ENCODE data around the gene ARMC7.
"Not testable (repeated sequence)": the region's sequence is repeated elsewhere in the genome, so short reads cannot be mapped to it uniquely, and the experiment has no call there.

The ARMC7 gene

GRCh38 chr17:75124041-75124818 lies 14.5 kb downstream of the ARMC7 start:
- Histone ChIP-seq H3K4me2 (ENCODE audit: low read length) (no peak overlapping the region), H3K27me3 (ENCODE audit: low read depth, low read length) (no peaks in the 10 kb centered on the region), H3K9ac (ENCODE audit: low read length) (no peak overlapping the region), H3K9me3 (ENCODE audit: insufficient read depth, low read length) (no peaks in the 10 kb centered on the region), H4K20me1 (ENCODE audit: insufficient read depth, low read length) (no peaks in the 10 kb centered on the region), H3K4me3 (ENCODE audit: low read length) (no peak overlapping the region), H3K4me1 (ENCODE audit: low read length) (peaks cover 7% of the 10 kb centered on the region), H3K79me2 (ENCODE audit: low read length) (no peaks in the 10 kb centered on the region), H3K36me3 (replicated peaks; ENCODE audit: low read depth, low read length) (peaks cover 5% of the 10 kb centered on the region), H3K27ac (ENCODE audit: low read length) (no peak overlapping the region), H2AFZ (ENCODE audit: low read depth, low read length) (no peak overlapping the region)
- TF ChIP-seq EZH2phosphoT487 (IDR thresholded peaks at IDR 0.05; ENCODE audit: low read depth), result no peak
- TF ChIP-seq, protein P1, sequence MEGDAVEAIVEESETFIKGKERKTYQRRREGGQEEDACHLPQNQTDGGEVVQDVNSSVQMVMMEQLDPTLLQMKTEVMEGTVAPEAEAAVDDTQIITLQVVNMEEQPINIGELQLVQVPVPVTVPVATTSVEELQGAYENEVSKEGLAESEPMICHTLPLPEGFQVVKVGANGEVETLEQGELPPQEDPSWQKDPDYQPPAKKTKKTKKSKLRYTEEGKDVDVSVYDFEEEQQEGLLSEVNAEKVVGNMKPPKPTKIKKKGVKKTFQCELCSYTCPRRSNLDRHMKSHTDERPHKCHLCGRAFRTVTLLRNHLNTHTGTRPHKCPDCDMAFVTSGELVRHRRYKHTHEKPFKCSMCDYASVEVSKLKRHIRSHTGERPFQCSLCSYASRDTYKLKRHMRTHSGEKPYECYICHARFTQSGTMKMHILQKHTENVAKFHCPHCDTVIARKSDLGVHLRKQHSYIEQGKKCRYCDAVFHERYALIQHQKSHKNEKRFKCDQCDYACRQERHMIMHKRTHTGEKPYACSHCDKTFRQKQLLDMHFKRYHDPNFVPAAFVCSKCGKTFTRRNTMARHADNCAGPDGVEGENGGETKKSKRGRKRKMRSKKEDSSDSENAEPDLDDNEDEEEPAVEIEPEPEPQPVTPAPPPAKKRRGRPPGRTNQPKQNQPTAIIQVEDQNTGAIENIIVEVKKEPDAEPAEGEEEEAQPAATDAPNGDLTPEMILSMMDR (IDR thresholded peaks at IDR 0.05; ENCODE audit: low read depth, low read length), result no peak

- Histone ChIP-seq H4K20me1 (ENCODE audit: insufficient read depth, low read length) (no peaks in the 10 kb centered on the region), H3K4me3 (ENCODE audit: low read length) (no peak overlapping the region), H3K4me1 (ENCODE audit: low read length) (peaks cover 7% of the 10 kb centered on the region), H3K36me3 (replicated peaks; ENCODE audit: low read depth, low read length) (peaks cover 11% of the 10 kb centered on the region), H3K9me3 (ENCODE audit: insufficient read depth, low read length) (no peaks in the 10 kb centered on the region), H3K4me2 (ENCODE audit: low read length) (no peak overlapping the region), H3K9ac (ENCODE audit: low read length) (no peak overlapping the region), H3K27ac (ENCODE audit: low read length) (no peak overlapping the region), H2AFZ (ENCODE audit: low read depth, low read length) (no peak overlapping the region), H3K27me3 (ENCODE audit: low read depth, low read length) (no peaks in the 10 kb centered on the region), H3K79me2 (ENCODE audit: low read length) (peaks cover under 1% of the 10 kb centered on the region; the same call in 1 of the 2 replicates)
- TF ChIP-seq, protein P1 (IDR thresholded peaks at IDR 0.05; ENCODE audit: low read depth, low read length), result no peak
- TF ChIP-seq EZH2phosphoT487 (IDR thresholded peaks at IDR 0.05; ENCODE audit: low read depth), result no peak
Observed at GRCh38 chr17:75124819-75125162, 15.0 kb downstream of the ARMC7 start.

DNA sequence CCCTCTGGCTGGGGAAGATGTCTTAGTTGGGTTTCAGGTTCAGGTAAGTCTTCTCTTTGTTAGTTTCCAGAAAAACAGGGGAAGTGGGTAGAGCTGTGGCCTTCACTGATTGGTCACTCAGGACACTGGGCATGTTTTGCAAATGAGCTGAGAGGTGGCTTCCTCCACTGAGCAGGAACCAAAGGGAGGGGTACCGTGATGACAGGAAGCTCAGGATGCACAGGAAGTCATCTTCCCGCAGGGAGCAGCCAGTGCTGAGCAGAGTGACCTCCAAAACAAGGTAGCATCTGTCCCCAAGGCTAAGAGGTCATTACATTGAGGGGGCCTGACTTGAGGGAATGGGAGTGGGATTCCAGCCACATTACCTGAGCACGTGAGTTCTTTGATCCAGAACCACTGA lies 16.2 kb downstream of the ARMC7 start:
- H2AFZ ChIP-seq (ENCODE audit: low read depth, low read length), result no peak overlapping the region
- H4K20me1 ChIP-seq (ENCODE audit: insufficient read depth, low read length), result peaks cover 5% of the 10 kb centered on the region; the same call in 1 of the 2 replicates
- no peak overlapping the region for H3K27ac ChIP-seq (ENCODE audit: low read length)
- TF ChIP-seq, protein P1 (IDR thresholded peaks at IDR 0.05; ENCODE audit: low read depth, low read length), result no peak
- TF ChIP-seq EZH2phosphoT487 (IDR thresholded peaks at IDR 0.05; ENCODE audit: low read depth), result no peak
- no peak overlapping the region for H3K9ac ChIP-seq (ENCODE audit: low read length)
- H3K4me1 ChIP-seq (ENCODE audit: low read length), result peaks cover 14% of the 10 kb centered on the region
- H3K9me3 ChIP-seq (ENCODE audit: insufficient read depth, low read length), result no peaks in the 10 kb centered on the region
- H3K79me2 ChIP-seq (ENCODE audit: low read length), result peaks cover 12% of the 10 kb centered on the region
- H3K36me3 ChIP-seq (replicated peaks; ENCODE audit: low read depth, low read length), result peaks cover 18% of the 10 kb centered on the region
- no peaks in the 10 kb centered on the region for H3K27me3 ChIP-seq (ENCODE audit: low read depth, low read length)
- no peak overlapping the region for H3K4me3 ChIP-seq (ENCODE audit: low read length)
- no peak overlapping the region for H3K4me2 ChIP-seq (ENCODE audit: low read length)

DNA sequence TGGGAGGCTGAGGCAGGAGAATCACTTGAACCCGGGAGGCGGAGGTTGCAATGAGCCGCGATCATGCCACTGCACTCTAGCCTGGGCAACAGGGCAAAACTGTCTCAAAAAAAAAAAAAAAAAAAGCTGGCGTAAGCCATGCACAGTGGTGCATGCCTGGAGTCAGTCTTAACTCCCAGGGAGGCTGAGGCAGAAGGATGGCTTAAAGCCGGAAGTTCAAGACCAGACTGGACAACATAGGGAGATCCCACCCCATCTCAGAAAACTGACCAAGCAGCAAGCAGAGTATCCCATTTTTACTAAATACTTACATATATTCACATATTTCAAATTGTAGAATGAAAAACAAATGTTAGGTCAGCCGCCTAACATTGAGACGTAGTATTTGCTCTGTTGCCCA lies 17.2 kb downstream of the ARMC7 start:
- H3K9ac ChIP-seq (ENCODE audit: low read length), result no peak overlapping the region
- H3K36me3 ChIP-seq (replicated peaks; ENCODE audit: low read depth, low read length), result peaks cover 18% of the 10 kb centered on the region
- no peak overlapping the region for H3K4me3 ChIP-seq (ENCODE audit: low read length)
- no peak overlapping the region for H2AFZ ChIP-seq (ENCODE audit: low read depth, low read length)
- no peak for TF ChIP-seq EZH2phosphoT487 (IDR thresholded peaks at IDR 0.05; ENCODE audit: low read depth)
- TF ChIP-seq, protein P1 (IDR thresholded peaks at IDR 0.05; ENCODE audit: low read depth, low read length), result no peak
- H3K4me1 ChIP-seq (ENCODE audit: low read length), result peaks cover 14% of the 10 kb centered on the region
- H3K9me3 ChIP-seq (ENCODE audit: insufficient read depth, low read length), result no peaks in the 10 kb centered on the region
- peaks cover 16% of the 10 kb centered on the region for H3K79me2 ChIP-seq (ENCODE audit: low read length)
- no peaks in the 10 kb centered on the region for H3K27me3 ChIP-seq (ENCODE audit: low read depth, low read length)
- H3K27ac ChIP-seq (ENCODE audit: low read length), result no peak overlapping the region
- H3K4me2 ChIP-seq (ENCODE audit: low read length), result no peak overlapping the region
- peaks cover 5% of the 10 kb centered on the region; the same call in 1 of the 2 replicates for H4K20me1 ChIP-seq (ENCODE audit: insufficient read depth, low read length)

DNA sequence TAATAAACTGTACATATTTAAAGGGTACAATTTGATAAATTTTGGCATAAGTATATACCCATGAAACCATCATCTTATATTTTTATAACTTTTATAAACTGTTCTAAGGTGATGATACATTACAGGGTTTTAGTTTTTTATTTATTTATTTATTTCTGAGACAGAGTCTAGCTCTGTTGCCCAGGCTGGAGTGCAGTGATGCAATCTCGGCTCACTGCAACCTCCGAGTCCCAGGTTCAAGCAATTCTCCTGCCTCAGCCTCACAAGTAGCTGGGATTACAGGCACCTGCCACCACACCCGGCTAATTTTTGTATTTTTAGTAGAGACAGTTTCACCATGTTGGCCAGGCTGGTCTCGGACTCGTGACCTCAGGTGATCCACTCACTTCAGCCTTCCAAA lies 18.2 kb downstream of the ARMC7 start:
- H3K9me3 ChIP-seq (ENCODE audit: insufficient read depth, low read length); H3K4me3 ChIP-seq (ENCODE audit: low read length); H4K20me1 ChIP-seq (ENCODE audit: insufficient read depth, low read length); H2AFZ ChIP-seq (ENCODE audit: low read depth, low read length); H3K27me3 ChIP-seq (ENCODE audit: low read depth, low read length); H3K4me2 ChIP-seq (ENCODE audit: low read length); H3K27ac ChIP-seq (ENCODE audit: low read length); H3K9ac ChIP-seq (ENCODE audit: low read length): not testable (repeated sequence)
- Histone ChIP-seq H3K36me3 (replicated peaks; ENCODE audit: low read depth, low read length) (peaks cover 18% of the 10 kb centered on the region), H3K79me2 (ENCODE audit: low read length) (peaks cover 16% of the 10 kb centered on the region), H3K4me1 (ENCODE audit: low read length) (peaks cover 18% of the 10 kb centered on the region)

Data from OCI-LY3 (cell line).